Ovary (tissue), 3 donors: ENCODE data around the gene KCNQ5.

Source experiments
- EP300 ChIP-seq: sonication (generic); formaldehyde crosslinking; IDR thresholded peaks from one replicate; pipeline ENCODE4 v1.6.1; 2017; ENCODE audit warnings: antibody characterized with exemption
- POLR2A ChIP-seq: fragments of 450-650 bp; IDR thresholded peaks from one replicate; pipeline ENCODE4 v1.6.1; 2017; ENCODE audit warnings: antibody characterized with exemption, mild to moderate bottlenecking, moderate library complexity
- TF ChIP-seq, protein P1 (sequence below), 3 donors: fragments of 450-650 bp in 2 of 3; fragments of 200-600 bp in 1 of 3; IDR thresholded peaks; one replicate each; pipeline versions ENCODE4 v1.5.1 to v1.8.0; 2016 to 2022; ENCODE audit warnings: antibody characterized with exemption in 3 of 3, mild to moderate bottlenecking in 1 of 3
- donor health status: DM: no; HTN: no; CAD: no.

GRCh38 chr6:72984981-72985665 lies 363.3 kb downstream of the KCNQ5 start:
- TF ChIP-seq EP300 (no peak), POLR2A (no peak)
- TF ChIP-seq, protein P1, sequence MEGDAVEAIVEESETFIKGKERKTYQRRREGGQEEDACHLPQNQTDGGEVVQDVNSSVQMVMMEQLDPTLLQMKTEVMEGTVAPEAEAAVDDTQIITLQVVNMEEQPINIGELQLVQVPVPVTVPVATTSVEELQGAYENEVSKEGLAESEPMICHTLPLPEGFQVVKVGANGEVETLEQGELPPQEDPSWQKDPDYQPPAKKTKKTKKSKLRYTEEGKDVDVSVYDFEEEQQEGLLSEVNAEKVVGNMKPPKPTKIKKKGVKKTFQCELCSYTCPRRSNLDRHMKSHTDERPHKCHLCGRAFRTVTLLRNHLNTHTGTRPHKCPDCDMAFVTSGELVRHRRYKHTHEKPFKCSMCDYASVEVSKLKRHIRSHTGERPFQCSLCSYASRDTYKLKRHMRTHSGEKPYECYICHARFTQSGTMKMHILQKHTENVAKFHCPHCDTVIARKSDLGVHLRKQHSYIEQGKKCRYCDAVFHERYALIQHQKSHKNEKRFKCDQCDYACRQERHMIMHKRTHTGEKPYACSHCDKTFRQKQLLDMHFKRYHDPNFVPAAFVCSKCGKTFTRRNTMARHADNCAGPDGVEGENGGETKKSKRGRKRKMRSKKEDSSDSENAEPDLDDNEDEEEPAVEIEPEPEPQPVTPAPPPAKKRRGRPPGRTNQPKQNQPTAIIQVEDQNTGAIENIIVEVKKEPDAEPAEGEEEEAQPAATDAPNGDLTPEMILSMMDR (IDR thresholded peaks at IDR 0.05) = no peak
